ENCODE data around the gene GMPR.
"Not testable (repeated sequence)": the region's sequence is repeated elsewhere in the genome, so short reads cannot be mapped to it uniquely, and the experiment has no call there.

GMPR gene

DNA sequence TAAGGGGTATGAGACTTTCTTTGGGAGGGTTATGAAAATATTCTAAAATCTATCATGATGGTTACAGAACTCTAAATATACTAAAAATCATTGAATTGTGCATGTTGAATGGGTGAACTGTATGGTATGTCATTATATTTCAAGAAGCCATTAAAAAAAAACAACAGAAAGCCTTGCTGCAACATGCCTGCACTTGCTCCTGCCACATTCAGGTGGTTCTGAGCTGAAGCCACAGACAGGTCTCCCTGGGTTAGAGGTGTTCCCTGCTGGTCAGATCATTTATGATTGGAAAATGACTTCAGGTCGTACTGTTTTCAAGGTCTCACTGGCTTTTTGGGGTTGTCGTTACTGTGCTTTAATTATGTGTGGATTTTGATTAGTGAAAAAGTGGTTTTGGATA is 13.3 kb downstream of the GMPR start:
- no peak for DNase-seq

DNA sequence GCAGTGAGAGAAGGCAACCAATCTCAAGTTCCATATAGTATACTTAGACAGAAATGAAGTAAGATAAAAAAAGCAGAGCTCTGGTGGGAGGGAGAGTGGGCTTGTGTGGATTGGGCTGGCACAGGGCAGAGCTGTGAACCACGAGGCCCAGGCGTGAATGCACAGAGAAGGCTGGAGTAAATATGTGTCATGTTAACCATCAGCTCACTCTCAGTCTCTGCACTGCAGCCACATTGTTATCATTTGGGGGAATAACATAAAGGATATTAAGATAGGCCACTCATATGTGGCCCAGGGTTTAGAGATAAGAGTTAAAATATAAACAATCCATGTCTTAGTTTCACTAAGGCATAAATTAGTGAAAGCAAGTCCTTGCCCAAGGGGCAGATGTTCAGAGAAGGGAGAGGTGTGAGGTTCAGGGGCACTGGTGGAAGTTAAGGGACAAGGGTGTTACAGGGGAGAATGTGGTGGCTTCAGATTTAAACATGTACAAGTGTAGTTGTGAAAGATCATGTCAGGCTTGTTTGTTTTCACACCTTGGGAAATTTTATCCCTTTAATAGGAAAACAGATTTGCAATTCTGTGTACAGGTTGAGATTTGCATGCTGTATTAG is 14.4 kb downstream of the GMPR start:
- DNase-seq: no peak

DNA sequence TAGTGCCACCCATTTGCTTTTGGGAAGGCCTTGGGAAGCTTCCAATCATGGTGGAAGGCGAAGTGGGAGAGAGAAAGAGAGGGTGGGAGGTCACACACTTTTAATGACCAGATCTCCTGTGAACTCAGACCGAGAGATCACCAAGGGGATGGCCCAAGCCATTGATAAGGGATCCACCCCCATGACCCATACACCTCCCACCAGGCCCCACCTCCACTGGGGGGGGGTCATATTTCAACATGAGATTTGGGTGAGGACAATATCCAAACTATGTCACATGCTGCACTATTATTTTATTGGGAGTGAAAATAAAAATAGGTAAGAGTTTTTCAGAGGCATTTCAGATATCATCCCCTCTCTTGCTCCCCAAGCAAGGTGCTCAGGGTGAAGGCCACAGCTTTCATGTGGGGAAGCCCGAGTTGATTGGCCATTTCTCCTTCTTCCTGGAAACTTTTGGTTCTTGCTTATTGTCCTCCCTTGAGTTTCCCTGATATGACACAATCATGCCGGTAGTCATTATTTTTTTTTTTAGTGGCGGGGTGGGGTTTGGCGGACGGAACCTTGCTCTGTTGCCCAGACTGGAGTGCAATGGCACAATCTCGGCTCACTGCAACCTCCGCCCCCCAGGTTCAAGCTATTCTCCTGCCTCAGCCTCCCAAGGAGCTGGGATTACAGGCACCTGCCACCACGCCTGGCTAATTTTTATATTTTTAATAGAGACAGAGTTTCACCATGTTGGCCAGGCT is 15.2 kb downstream of the GMPR start:
- DNase-seq: no peak

GRCh38 chr6:16254535-16254934 is 16.1 kb downstream of the GMPR start:
- DNase-seq: no peak

DNA sequence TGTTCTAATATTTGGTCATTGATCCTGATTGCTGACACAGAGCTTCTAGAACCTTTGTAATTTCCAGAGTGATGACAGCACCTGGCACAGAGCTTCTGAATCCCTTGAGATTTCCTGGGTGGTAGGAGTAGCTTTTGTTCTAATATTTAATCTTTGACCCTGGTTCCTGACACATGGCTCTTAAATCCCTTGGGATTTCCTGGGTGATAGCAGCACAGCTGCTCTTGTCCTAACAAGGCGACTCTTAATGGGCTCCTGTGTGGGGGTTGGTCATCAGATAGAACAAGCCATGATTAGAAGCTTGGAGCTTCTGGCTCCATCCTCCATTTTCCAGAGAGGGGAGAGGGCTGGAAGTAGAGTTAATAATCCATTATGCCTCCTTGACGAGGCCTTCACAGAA is 18.4 kb downstream of the GMPR start:
- DNase-seq: no peak

- peak; percentile 69 for DNase-seq
Measured at GRCh38 chr6:16257999-16258708, 19.8 kb downstream of the GMPR start.

GRCh38 chr6:16258709-16259075 is 20.3 kb downstream of the GMPR start:
- DNase-seq: no peak

GRCh38 chr6:16259604-16260003 is 21.2 kb downstream of the GMPR start:
- DNase-seq: not testable (repeated sequence)

DNA sequence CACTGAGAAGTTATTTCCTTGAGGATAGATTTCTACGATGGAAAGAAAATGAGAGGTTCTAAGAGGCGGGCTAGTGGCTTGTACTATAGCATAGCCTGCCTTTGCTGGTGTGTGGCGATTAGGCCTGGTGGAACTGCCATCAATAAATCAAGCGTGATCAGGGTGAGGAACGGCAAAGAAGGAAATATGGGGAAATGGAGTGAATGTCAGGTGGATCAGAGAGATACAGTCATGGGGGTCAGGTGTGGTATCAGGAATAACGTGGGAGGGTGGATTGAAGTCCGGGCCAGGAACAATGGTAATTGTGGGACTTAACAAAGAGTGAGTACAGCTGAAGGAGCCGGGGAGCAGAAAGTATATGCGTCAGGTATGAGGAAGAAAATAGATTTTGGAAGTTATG is 22.2 kb downstream of the GMPR start:
- not testable (repeated sequence) for DNase-seq

DNA sequence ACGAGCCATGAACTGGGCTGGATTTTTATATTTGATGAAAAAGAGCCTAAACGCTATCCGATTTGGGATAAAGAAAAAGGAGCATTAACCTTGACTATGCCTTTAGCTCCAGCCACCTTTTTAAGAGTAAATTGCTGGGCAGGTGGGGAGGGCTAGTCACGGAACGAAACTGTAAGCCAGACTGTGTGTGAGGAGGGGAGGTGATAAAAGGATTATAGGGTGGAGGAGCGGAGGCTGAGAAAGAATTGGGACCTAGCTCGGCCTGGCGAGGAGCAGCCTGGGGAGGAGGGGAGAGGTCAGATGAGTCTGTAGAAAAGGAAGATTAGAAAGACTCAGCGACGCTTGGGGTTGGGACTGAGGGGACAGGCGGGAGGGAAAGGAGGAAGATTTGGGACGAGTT is 24.4 kb downstream of the GMPR start:
- DNase-seq: not testable (repeated sequence)

DNA sequence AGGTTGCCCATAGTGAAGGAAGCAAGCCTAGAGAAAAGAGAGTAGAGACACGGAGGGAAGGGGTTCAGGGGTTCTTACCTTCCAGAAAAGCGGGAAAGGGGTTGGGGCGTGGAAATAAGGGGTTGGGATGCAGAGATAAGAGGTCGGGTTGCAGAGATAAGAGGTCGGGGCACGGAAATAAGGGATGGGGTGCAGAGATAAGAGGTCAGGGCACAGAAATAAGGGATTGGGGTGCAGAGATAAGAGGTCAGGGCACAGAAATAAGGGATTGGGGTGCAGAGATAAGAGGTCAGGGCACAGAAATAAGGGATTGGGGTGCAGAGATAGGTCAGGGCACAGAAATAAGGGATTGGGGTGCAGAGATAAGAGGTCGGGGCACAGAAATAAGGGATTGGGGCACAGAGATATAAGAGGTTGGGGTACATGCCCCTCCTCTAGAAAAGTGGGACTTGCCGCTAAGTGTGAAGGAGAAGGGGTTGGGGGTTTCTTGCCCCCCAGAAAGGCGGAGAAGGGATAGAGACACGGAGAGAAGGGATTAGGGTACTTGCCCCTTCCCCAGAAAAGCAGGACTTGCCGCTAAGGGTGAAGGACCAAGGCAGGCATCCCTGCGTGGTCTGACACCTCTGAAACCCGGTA is 25.2 kb downstream of the GMPR start:
- DNase-seq: not testable (repeated sequence)

DNA sequence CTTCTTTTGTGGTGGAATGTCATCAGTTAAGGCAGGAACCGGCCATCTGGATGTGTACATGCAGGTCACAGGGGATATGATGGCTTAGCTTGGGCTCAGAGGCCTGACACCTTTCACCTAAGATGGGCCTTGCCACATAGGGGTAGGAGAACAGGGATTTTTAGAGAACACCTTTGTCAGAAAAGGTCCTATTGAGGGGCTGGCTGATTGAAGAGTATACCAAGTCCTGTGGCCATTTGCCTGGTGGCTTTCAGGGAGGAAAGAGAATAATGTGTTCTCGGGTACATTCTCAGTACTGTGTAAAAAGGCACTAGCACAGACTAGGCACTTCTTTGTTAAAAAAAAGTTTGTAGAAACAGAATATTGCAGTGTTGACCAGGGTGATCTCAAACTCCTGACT is 26.4 kb downstream of the GMPR start:
- no peak for DNase-seq

DNA sequence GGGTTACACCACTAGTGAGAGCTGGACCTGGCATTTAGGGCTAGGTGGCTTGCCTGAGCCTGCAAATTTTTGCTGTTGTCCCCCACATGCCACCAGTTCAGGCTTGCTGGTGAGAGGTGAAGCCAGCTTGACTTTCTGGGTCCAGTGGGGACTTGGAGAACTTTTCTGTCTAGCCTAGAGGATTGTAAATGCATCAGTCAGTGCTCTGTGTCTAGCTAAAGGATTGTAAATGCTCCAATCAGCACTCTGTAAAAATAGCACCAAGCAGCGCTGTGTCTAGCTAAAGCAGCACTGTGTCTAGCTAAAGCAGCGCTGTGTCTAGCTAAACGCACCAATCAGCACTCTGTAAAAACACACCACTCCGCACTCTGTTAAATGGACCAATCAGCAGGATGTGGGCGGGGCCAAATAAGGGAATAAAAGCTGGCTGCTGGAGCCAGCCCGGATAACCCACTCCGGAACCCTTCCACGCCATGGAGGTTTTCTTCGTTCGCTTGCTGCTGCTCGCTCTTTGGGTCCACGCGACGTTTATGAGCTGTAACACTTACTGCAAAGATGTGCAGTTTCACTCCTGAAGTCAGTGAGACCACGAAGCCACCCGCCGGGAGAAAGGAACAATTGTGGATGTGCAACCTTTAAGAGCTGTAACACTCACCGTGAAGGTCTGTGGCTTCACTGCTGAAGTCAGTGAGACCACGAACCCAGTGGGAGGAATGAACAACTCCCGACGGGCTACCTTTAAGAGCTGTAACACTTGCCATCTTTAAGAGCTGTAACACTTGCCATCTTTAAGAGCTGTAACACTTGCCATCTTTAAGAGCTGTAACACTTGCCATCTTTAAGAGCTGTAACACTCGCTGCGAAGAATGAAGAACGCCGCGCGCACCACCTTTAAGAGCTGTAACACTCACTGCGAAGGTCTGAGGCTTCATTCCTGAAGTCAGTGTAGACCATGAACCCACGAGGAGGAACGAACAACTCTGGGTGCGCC is 27.3 kb downstream of the GMPR start:
- no peak for DNase-seq

DNA sequence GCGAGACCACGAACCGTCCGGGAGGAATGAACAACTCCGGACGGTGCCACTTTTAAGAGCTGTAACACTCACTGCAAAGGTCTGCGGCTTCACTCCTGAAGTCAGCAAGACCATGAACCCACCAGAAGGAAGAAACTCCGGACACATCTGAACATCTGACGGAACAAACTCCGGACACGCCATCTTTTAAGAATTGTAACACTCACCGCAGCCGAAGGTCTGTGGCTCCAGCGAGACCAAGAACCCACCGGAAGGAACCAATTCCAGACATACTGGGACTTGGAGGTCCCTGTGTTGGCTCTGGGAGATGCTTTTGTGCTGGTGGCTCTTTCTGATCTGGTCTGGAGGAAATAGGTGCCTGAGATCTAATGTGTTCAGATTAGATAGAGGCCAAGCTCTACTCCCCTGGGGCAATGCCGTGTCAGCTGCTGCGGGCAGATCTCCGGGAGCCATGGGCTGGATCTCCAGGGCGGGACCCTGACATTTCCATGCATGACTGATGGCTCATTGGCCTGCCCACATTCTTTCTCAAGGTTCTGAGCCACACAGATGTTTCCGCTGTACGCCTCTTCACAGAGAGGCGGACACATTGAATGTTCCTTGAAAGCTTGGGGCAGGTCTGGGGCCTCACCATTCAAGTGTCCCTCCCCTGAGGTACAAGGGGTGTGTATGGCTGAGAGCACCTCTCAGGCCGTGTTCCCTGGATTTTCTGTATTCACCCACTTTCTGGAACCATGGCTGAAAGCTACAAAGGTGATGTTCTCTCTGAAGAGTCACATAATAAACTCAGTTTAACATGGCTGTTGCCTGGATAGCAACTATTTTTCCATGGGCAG is 29.3 kb downstream of the GMPR start:
- no peak for DNase-seq

DNA sequence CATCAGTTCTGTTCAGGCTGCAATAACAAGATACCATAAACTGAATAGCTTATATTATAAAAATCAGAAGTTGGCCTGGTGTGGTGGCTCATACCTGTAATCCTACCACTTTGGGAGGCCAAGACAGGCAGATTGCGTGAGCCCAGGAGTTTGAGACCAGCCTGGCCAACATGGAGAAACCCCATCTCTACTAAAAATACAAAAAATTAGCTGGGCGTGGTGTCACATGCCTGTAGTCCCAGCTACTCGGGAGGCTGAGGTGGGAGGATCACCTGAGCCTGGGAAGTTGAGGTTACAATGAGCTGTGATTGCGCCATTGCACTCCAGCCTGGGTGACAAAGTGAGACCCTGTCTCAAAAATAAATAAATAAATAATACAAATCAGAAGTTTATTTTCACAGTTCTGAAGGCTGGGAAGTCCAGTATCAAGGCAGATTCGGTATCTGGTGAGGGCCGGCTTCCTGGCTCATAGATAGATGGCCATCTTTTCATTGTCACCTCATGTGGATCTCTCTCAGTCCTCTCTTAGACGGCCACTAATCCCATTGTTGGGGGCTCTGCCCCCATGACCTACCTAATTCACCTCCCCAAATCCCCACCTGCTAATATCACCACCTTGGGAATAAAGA is 31.2 kb downstream of the GMPR start:
- not testable (repeated sequence) for DNase-seq

GRCh38 chr6:16270178-16270794 is 31.9 kb downstream of the GMPR start:
- no peak for DNase-seq

- no peak for DNase-seq
Measured at GRCh38 chr6:16271428-16271827, 33.0 kb downstream of the GMPR start.

DNA sequence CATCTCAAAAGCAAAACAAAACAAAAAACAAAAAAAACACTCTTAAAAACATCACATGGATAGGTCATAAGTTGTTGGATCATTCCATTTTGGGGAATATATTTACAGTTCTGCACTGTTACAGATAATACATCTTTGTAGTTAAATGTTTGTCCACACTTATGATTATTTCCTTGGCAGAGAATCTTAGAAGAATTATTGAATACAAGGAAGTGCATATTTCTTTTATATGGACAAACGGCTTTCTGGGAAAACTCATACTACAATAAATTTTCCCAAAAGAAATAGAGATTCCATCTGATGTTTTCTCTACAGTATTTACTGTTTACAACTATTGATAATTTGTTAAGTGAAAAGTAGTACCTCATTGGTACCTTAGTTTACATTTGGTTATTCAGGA is 33.8 kb downstream of the GMPR start:
- no peak for DNase-seq

- peak; percentile 15 for DNase-seq
Measured at GRCh38 chr6:16273256-16273655, 34.9 kb downstream of the GMPR start.

GRCh38 chr6:16274483-16274882 is 36.1 kb downstream of the GMPR start:
- no peak for DNase-seq

Data from midbrain (tissue), 1 donor.